IPS-11a (cell line): ENCODE results near the gene PTTG1IP.

Source experiments
- H3K4me3 ChIP-seq: one replicate; pipeline ENCODE4 v1.5.1; 2013; ENCODE audit warnings: low read depth, low read length, control low read depth

Gene PTTG1IP

DNA sequence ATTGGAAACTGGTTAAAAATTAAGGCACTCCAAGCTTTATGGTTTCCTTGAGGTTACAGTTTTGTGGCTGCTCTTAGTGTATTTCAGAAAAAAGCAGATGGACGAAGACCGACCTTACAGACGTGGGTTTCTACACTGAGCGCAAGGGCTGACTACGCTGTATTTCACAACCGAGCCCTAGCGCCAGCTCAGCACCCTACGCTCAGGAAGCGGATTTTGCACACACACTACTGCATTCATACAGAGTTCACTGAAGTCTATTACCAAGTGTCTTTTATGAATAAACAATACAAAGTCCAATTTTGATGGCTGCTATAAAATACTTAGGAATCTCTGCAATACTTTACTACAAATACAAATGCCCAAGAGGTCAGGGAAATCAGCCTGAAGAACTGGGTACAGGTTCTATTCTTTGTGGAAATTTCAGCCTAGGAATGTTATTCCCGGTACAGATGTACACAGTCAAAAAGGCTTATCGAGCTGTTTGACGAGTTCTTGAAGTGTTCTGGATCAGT is 23.8 kb downstream of the PTTG1IP start:
- no peak overlapping the region for H3K4me3 ChIP-seq

DNA sequence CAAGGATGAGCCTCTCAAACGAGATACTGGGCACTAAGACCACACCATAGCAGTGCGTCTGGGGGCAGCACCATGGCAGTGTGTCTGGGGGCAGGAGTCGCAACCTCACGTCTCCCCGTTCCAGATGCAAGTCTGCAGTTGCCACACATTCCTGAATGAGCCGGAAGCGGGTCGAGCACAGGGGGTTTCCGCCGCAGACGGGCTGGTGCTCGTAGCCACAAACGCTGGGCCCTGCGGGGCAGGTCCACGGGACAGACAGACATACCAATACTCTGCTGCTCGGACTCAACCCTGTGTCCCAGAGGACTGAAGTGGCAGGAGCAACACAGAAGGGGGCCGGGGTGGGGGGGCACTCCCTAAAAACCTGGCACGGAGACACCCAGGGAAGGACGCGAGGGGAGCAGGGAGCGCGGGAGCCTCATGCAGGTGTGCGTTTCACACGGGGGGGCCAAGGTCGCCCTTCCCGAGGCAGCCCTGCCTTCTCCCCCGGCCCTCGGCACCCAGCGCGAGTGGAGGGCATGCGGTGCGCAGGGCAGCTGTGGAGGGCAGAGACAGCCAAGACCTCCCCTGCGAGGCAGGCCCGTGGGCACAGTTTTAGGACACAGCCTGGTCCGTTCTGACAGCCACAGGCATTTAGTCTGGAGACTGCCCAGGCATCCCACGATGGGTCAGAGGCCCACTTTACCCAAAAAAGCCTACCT is 24.5 kb downstream of the PTTG1IP start:
- no peak overlapping the region for H3K4me3 ChIP-seq

DNA sequence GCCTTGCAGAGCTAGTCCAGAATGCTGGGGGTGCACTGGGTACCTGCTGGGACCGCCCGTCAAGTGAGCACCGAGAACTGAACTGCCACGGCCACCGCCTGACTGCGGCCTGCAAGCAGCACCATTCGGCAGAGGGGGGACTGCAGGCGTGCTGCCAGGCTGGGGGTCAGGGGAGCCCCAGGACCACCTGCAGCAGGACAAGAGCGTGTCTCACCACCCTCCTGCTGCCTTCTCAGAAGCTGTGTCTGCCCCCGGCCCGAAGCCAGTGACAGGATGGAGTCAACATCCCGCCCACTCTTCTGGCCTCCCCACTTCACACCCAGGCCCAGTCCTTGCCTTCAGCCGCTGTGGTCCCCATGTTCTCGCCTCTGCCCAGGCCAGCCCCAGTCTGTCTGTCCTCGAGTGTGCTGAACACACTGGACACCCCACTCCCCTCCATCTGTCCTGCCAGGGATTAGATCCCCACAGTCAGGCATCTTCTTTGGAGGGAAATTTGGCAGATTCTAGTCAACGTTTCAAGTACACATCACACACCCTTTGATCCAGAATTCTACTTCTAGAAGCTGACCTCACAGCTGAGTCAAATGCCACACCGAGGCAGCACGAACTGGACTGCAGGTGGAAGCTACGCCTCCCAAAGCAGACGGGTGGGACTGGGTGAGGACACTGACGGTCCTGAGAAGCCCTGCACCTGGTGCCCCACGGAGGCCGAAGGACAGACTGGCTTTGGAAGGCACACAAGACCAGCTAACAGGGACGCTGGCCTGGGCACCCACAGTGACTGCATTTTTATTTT is 26.0 kb downstream of the PTTG1IP start:
- no peak overlapping the region for H3K4me3 ChIP-seq

DNA sequence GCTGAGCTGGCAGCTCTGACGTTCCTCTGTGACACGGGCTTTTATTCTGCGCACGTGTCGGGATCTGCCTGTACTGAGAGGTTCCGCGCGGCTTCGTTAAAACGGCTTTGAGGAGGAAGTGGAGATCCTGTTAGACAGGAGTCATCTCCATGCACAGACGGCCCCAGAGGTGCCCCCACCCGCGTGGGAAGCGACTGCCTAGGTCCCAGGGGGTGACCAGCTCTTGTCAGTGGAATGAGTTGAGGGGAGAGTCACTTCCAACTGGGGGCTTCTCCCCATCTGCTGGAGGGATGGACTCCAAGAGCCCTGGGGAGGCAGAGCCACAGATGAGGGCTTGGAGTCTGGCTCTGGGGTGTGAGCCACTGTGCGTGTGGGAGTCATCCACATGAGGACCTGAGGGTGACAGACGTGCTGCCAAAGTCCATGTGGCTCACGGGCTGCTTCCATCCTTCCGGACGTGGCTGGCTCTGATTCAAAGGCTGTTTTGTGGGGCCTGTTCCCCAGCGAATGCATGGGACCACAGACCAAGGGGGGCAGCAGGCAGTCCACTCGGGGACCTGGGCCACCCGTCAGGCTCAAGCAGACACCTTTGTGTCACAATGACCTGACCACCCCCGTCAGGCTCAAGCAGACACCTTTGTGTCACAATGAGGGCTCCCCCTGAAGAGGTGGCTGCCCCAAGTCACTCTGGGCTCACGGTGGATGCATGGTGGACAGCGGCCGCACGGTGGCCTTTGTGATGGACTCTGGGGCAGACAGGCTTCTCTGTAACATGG is 26.8 kb downstream of the PTTG1IP start:
- H3K4me3 ChIP-seq: no peak overlapping the region

DNA sequence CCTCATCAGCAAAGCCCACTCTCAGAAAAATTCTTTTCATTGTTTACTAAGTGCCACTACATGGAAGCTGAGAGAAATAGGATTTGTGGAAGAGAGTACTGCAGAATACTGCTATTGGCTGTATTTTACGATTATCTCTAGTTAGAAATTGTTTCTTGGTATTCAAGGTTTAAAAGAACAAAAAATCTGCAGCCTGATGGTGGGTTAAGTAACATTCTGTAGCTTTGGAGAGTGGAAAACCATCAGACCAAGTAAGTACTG is 27.3 kb downstream of the PTTG1IP start:
- H3K4me3 ChIP-seq: no peak overlapping the region

DNA sequence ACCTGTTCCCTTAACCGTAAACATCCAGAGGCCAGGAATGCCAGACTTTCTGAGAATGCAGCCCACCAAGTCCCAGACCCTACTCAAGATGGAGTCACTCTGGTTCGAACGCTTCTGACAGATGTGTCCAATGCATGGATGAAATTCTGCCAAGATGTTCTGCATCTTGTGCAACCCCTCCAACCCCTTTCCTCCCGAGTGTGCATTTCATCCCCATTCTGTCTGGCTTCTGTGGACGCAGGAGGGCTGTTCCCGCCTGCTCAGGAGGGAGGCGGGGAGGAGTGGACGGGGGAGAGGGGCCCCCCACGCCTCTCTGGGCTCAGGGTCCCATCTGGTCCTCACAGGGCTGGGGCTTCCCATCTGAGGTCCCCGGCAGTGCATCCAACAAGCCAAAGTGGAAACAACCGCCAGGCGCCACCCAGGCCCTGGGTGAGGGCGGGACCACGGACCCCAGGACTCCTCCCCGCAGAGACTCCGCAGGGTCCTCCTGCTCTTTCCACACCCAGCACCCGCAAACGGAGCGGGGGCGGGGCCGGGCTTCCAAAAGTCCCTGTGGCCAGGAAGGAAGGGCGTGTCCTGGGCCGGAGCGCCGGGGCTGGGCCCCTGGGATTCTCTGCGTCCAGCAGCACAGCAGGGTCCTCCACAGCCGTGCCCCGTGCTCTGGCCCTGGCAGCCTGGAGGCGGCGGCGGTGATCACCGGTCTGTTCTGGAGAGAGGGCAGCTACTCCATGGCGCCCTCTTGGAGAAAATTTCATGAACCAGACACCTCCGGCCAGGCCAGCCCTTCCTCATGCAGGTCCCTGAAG is 27.9 kb downstream of the PTTG1IP start:
- H3K4me3 ChIP-seq: no peak overlapping the region

DNA sequence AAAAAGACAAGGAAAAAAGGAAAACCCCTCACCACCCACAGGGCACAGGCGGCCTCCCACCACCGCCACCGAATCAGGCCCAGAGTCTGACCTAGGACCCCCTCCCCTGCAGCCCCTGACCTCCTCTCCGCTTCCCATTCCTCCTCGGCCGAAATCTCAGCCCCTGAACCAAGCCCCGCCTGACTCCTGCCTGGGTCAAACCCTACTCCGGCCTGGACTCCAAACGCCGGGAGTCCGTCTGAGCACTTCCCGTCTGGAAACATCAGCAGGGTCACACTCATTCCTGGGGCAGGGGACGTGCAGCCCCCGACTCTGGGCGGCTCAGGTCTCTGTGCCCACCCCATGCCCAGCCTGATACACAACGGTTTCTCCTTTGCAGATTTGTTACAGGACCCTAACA is 29.2 kb downstream of the PTTG1IP start:
- H3K4me3 ChIP-seq: no peak overlapping the region

DNA sequence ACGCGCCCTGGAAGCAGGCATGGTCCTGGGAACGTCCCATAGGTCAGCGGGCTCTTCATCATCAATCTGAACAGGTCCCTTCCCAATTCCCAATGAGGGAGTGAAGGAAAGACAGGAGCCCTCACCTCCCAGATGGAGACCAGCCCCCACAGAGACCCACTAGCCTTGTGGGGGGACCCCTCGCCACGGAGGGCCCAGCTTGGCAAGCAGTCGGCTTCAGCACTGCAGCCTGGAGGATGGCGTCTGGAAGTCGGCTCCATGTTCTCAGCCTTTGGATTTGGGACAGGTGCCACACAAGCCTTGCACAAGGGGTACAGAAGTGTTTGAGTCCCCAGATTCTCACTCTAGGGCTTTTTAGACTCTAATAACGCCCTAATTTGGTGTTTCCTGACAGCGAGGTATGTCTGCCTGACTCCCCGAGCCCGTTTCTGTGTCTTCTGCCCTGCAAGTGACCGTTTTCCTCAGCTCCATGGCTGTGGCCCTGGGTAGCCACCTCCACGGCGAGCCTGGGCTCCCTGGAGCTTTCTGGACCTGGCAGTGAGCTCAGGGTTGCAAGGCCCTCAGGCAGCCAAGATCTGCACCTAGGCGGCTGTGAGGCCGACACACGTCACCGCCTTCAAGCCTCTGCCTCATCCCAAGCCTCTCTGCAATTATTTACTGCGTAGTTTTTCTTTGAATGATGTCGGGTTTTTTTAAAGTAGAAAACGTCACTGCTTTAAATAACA is 30.6 kb downstream of the PTTG1IP start:
- no peak overlapping the region for H3K4me3 ChIP-seq

DNA sequence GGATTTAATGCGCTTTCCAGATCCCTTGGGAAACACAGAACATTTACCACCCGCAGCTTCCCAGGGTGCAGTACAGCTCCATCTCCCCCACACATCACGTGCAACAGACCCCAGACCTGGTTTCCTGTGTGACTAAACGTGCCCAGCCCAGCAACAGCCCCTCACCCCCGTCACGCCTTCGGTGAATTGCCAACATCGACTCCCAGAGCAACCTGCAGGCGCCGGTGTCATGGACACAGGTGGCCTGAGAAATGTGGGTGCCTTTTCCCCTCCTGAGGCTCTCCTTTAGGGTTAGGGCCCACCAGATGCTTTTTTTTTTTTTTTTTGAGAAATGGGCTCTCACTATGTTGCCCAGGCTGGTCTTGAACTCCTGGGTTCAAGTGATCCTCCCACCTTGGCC is 31.4 kb downstream of the PTTG1IP start:
- no peak overlapping the region for H3K4me3 ChIP-seq

DNA sequence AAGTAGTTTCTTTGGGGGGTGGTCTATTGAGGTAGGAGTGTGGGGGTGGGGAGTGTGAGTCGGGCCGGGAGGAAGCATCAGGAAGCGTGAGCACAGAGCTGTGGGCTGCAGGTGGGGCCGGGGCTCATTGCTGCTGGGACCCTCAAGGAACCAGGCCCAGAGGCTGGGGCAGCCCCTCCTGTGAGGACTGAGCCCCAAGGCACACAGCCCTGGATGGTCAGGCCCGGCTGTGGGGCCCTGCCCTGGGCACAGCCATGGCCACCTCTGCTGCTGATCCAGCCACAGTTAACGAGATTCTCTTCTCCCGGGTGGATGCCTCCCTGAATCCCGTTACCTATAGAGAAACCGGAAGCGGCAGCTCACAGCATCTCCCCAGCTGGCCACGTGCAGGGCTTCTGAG is 32.7 kb downstream of the PTTG1IP start:
- H3K4me3 ChIP-seq: no peak overlapping the region

DNA sequence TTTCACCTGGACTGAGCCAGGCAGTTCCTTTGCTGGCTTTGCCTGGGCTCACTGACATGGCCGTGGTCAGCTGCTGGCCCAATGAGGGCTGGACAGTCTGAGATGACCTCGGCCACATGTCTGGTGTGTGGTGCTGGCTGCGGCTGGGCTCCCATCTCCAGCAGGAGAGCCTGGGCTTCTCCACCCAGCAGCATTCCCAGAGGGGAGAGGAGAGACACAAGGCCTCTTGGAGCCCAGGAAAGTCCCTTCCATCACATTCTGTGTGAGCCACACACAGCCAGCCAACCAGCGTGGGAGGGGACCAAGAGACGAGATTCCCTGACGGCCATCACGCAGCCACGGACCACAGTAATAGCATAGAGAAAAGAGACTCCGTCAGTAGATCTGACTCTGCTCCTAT is 34.5 kb downstream of the PTTG1IP start:
- no peak overlapping the region for H3K4me3 ChIP-seq

DNA sequence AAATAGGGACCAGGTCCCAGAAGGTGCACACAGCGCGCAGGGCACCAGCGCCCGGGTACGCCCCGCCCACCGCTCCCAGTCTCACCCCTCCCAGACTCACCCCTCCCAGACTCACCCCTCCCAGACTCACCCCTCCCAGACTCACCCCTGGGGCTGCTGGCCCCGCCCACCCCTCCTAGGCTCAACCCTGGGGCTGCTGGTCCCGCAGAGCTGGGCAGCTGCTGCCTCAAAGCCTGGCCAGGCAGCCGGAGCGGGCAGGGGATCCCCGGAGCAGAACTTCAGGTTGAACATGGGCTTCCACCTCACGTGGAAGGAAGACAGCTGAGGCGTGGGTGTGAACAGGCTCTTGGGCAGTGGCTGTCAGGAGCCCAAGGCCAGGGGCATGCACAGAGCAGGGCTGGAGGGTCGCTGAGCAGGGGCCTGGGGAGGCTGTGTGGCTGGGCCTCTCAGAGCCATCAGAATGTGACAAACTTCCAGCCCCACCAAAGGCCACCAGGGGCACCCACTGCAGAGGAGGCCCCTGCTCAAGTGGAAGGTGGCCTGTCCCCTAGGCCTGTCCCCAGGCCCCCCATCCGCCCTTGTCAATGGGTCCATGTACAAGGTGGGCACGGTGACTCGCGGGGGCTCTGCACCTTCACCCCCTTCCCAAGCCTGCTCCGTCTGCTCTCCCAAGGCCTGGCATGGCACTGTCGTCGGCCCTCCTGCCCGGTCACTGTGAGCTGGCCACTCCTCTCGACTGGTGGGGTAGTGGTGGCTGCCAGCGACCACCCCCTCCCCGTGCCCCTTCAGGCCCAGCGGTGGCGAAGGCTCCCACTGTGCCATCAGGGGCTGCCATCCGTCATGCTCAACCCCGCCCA is 35.2 kb downstream of the PTTG1IP start:
- H3K4me3 ChIP-seq: no peak overlapping the region

DNA sequence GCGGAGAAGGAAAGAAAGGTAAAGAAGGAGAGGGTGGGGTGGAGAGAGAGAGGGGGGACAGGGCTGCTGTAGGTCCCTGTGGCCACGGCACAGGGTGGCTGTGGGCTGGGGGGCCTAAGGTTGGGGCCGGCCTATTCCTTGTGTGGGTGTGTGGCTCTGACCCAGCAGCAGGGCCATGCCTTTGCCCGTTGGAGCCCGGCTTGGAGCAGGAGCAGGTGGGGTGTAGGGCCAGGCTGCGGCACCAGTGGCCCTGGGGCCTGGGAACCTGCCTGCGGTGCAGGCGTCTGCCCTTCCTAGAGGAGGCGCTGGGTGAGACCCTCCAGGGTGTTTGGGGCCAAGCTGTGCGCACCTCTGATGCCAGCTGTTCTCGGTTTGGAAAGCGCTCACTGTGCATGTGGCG is 36.0 kb downstream of the PTTG1IP start:
- no peak overlapping the region for H3K4me3 ChIP-seq

DNA sequence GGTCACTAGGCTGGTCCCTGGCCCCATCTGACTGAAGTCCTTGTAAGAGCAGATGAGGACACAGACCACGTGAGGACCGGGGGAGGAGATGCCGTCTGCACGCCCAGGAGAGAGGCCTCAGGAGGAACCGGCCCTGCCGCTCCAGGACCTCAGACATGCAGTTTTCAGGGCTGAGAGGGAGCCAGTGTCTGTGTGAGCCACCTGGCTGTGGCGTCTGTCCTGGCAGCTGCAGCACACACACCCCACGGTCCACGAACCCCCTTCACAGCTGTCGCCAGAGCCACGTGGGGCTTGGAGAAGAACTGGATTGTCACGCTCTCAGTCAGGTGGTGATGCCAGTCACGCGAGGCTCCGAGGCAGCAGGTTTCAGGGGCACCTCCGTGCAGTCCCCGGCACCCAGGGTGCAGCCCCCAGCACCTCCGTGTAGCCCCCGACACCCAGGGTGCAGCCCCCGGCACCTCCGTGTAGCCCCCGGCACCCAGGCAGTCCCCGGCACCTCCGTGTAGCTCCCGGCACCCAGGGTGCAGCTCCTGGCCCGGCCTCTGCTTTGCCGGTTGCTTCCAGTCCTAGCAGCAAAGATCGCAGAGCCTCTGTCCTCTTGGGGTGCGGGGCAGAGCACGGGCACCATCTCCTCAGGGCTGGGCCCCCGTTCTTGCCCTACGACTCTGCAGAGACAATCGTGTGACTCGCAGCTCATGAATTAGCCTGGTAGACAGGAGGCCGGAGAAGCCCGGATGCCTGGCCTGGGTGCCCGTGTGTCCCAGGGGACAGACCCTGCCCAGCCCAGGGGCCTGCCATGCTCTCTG is 36.6 kb downstream of the PTTG1IP start:
- no peak overlapping the region for H3K4me3 ChIP-seq

DNA sequence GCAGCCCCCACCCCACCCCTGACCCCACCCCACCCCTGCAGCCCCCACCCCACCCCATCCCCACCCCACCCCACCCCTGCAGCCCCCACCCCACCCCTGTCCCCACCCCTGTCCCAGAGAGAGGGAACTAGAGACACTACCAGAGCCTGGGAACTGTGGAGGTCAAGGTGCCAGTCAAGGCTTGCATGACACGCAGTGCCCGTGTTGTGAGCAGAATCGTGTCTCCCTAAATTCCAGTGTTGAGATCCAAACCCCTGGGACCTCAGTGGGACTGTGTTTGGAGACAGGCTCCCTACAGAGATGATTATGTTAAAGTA is 37.2 kb downstream of the PTTG1IP start:
- H3K4me3 ChIP-seq: no peak overlapping the region

DNA sequence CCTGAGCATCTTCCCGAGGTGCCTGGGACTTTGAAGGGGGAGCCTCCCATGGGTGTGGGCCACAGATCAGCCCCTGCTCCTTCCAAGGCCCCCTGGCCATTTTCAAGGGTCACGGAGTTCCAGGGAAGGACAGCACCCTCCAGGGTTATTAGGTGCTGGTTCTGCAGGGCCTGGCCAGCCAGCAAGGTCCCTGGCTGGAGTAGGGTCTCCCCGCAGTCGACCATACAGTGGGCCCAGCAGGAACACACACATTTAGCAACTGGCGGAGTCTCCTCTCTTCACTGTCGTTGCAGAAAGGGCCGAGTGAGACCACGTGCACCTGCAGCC is 37.9 kb downstream of the PTTG1IP start:
- H3K4me3 ChIP-seq: no peak overlapping the region

DNA sequence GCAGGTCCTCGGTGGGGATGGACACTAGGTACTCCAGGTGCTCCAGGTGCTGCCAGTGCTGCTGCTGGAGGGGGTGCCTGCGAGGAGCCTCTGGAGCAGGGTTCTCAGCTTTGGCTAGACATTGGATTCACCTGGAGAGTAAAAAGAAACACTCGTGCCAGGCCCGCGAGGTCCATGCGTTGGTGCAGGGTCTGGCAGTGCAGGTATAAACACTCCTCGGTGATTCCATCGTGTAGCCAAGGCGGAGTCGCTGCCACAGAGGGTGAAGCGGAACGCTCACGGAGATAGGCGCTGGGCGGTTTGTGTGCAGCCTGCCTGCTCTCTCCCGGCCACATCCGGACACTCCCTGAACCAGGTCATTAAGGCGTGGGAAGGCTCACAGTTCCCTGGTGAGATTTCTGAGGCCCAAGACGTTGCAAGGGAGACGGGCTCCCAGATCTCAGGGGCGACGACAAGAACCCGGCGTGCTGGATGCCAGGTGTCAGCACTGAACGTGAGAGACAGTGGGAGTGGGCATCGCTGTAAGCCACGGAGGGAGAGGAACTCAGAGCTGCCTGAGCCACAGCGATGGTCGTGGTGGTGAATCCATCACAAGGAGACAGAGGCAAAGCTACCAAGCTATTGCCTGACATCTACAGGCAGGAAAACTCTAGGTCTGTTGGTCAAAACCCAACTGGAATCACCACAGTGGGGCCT is 38.4 kb downstream of the PTTG1IP start:
- no peak overlapping the region for H3K4me3 ChIP-seq

DNA sequence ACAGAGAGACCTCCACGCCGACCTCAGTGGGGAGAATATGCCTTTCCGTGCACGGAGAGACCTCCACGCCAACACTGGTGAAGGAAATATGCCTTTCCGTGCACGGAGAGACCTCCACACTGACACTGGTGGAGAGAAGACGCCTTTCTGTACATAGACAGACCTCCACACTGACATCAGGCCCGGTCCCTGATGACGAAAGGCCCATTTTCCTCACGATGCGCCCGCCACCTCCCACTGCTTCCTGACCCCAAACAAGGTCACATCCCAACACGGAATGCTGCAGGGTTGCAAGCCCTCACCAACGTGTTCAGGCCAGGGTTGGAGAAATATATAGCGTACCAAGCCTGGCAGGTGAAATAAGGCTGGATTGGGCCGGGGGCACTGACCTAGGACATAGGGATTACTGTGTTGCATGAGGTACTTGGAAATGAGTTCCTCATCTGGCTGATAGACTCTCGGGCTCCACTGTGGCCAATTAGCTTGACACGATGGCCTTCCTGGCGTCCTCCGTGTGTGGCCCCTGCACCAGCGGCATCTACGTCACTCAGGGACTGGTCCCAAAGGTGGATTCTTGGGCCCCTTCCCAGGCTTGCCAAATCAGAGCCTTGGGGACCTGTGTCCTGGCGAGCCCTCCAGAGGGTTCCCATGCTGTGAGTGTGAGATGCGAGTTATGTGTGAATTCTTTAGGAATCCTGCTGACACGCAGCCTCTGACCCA is 39.1 kb downstream of the PTTG1IP start:
- no peak overlapping the region for H3K4me3 ChIP-seq
